HCT116 (cell line): ENCODE measurements around the gene NONO. TPM values are rescaled to one million over a fixed set of nuclear protein-coding genes. Genes with fewer than 3 reads are reported as not detected.
"Not testable (repeated sequence)": the region's sequence is repeated elsewhere in the genome, so short reads cannot be mapped to it uniquely, and the experiment has no call there.

ENCODE experiments used
- ATAC-seq: fragments of 200-7000 bp; cut with Tn5 transposase; 2 replicates; pipeline ENCODE4 v1.9.1; 2020; ENCODE audit warnings: mild to moderate bottlenecking, moderate library complexity
- BruUV-seq: library from RNA; stranded (reverse); fragments of 400-500 nt; replicated peaks from 2 replicates; lab custom pipeline; 2021; lab: Mats Ljungman, UMichigan
- CTCF ChIA-PET: fragments of 300-600 bp; sonication (Branson Sonifier 250); formaldehyde crosslinking; loops from one replicate; lab custom pipeline; 2021; ENCODE audit warnings: antibody characterized with exemption; lab: Charles Lee
- POLR2A ChIA-PET: fragments of 300-600, 350-600 bp; sonication (Branson Sonifier 250); formaldehyde crosslinking; loops from one replicate; lab custom pipeline; 2021; ENCODE audit warnings: antibody characterized with exemption; lab: Charles Lee
- RAD21 ChIA-PET, 2 experiments: fragments of 300-600 bp; sonication (Branson Sonifier 250); formaldehyde crosslinking; loops; one replicate each; lab custom pipeline; 2023; ENCODE audit warnings: low total read pairs in 2 of 2; ENCODE audit not compliant: uncharacterized antibody in 2 of 2, unreplicated experiment in 2 of 2, low non-redundant PET in 1 of 2; lab: Charles Lee
- DNase-seq: peaks from one replicate; pipeline ENCODE4 v3.0.0-alpha.2; 2010; ENCODE audit warnings: low read depth, low spot score
- H2AFZ ChIP-seq: fragments of 200-600 bp; shearing (Covaris generic), sonication (generic); 2 replicates; pipeline ENCODE4 v1.6.1; 2017; ENCODE audit warnings: low read depth, mixed run types, mixed read lengths, antibody characterized with exemption, low read length; ENCODE audit not compliant: poor library complexity, severe bottlenecking
- H3K27ac ChIP-seq: 2 replicates; pipeline ENCODE4 v1.5.1; 2012; ENCODE audit warnings: low read depth, low read length
- H3K27me3 ChIP-seq: fragments of 200-600 bp; sonication (generic); 2 replicates; pipeline ENCODE4 v1.6.1; 2016; ENCODE audit warnings: mixed run types, low read length, mixed read lengths; ENCODE audit not compliant: insufficient read depth
- H3K36me3 ChIP-seq, 2 experiments: fragments of 200-500 bp in 1 of 2; fragments of 200-600 bp in 1 of 2; sonication (Bioruptor generic) in 1 of 2; sonication (generic) in 1 of 2; 2 replicates each; pipeline versions ENCODE4 v1.5.1 to v1.6.1; 2014 to 2016; ENCODE audit warnings: low read length in 2 of 2, inconsistent platforms in 1 of 2, mixed read lengths in 1 of 2, mixed run types in 1 of 2; ENCODE audit not compliant: insufficient read depth in 2 of 2, control insufficient read depth in 1 of 2
- H3K4me1 ChIP-seq, 2 experiments: fragments of 200-600 bp in 1 of 2; sonication (generic) in 1 of 2; 2 replicates each; pipeline versions ENCODE4 v1.5.1 to v1.6.1; 2012 to 2017; ENCODE audit warnings: low read length in 2 of 2, inconsistent platforms in 1 of 2, mild to moderate bottlenecking in 1 of 2, mixed read lengths in 1 of 2, mixed run types in 1 of 2, moderate library complexity in 1 of 2; ENCODE audit not compliant: insufficient read depth in 2 of 2, control insufficient read depth in 1 of 2
- H3K4me2 ChIP-seq: fragments of 200-600 bp; sonication (generic); 2 replicates; pipeline ENCODE4 v1.6.1; 2017; ENCODE audit warnings: mixed run types, low read length, mixed read lengths
- H3K4me3 ChIP-seq, 2 experiments: fragments of 200-600 bp in 1 of 2; sonication (generic) in 1 of 2; replicated peaks in 1 of 2; 2 replicates each; pipeline ENCODE4 v1.5.1; 2011 to 2016; ENCODE audit warnings: low read length in 2 of 2, control low read depth in 1 of 2, low read depth in 1 of 2, mild to moderate bottlenecking in 1 of 2, mixed read lengths in 1 of 2, mixed run types in 1 of 2
- H3K79me2 ChIP-seq: fragments of 200-600 bp; sonication (generic); 2 replicates; pipeline ENCODE4 v1.6.1; 2017; ENCODE audit warnings: mild to moderate bottlenecking, mixed run types, low read length, moderate library complexity, mixed read lengths; ENCODE audit not compliant: insufficient read depth
- H3K9ac ChIP-seq: fragments of 200-600 bp; sonication (generic); 2 replicates; pipeline ENCODE4 v1.6.1; 2016; ENCODE audit warnings: low read length, mixed read lengths
- H3K9me2 ChIP-seq: fragments of 200-600 bp; sonication (generic), shearing (Covaris generic); 2 replicates; pipeline ENCODE4 v1.6.1; 2017; ENCODE audit warnings: mixed run types, mild to moderate bottlenecking, moderate library complexity; ENCODE audit not compliant: insufficient read depth
- H3K9me3 ChIP-seq, 2 experiments: fragments of 200-500 bp in 1 of 2; fragments of 200-600 bp in 1 of 2; sonication (Bioruptor generic) in 1 of 2; sonication (generic) in 1 of 2; 2 replicates each; pipeline ENCODE4 v1.6.1; 2014 to 2017; ENCODE audit warnings: low read length in 2 of 2, mixed read lengths in 2 of 2, inconsistent platforms in 1 of 2, low read depth in 1 of 2, mild to moderate bottlenecking in 1 of 2, mixed run types in 1 of 2, moderate library complexity in 1 of 2; ENCODE audit not compliant: control insufficient read depth in 1 of 2, insufficient read depth in 1 of 2
- H4K20me1 ChIP-seq: fragments of 200-600 bp; sonication (generic), shearing (Covaris generic); 2 replicates; pipeline ENCODE4 v1.6.1; 2017; ENCODE audit warnings: mixed run types, mild to moderate bottlenecking, moderate library complexity; ENCODE audit not compliant: insufficient read depth
- ATF3 ChIP-seq: IDR thresholded peaks from 2 replicates; pipeline ENCODE4 v1.6.1; 2012
- CBX3 ChIP-seq: IDR thresholded peaks from 2 replicates; pipeline ENCODE4 v1.6.1; 2012; ENCODE audit warnings: low read depth
- CTCF ChIP-seq, 3 experiments: fragments of 200-600 bp in 1 of 3; sonication (generic) in 1 of 3; IDR thresholded peaks in 2 of 3; conservative IDR thresholded peaks in 1 of 3; 2 replicates each; pipeline ENCODE4 v1.5.1; 2012 to 2017; ENCODE audit warnings: low read depth in 2 of 3, low read length in 2 of 3, antibody characterized with exemption in 1 of 3, borderline replicate concordance in 1 of 3, control low read depth in 1 of 3, mild to moderate bottlenecking in 1 of 3, mixed read lengths in 1 of 3, mixed run types in 1 of 3, moderate library complexity in 1 of 3; ENCODE audit not compliant: insufficient read depth in 1 of 3
- EGR1 ChIP-seq: IDR thresholded peaks from 2 replicates; pipeline ENCODE4 v1.6.1; 2012; ENCODE audit warnings: low read depth
- ELF1 ChIP-seq: IDR thresholded peaks from 2 replicates; pipeline ENCODE4 v1.6.1; 2012; ENCODE audit warnings: low read depth, borderline replicate concordance
- EZH2 ChIP-seq: fragments of 200-600 bp; sonication (generic); IDR thresholded peaks from 2 replicates; pipeline ENCODE4 v1.6.1; 2017; ENCODE audit warnings: antibody characterized with exemption, mixed run types
- FOSL1 ChIP-seq: IDR thresholded peaks from 2 replicates; pipeline ENCODE4 v1.6.1; 2012; ENCODE audit warnings: low read depth
- JUND ChIP-seq: IDR thresholded peaks from 2 replicates; pipeline ENCODE4 v1.6.1; 2012
- MAX ChIP-seq: IDR thresholded peaks from 2 replicates; pipeline ENCODE4 v1.6.1; 2012
- POLR2AphosphoS5 ChIP-seq: IDR thresholded peaks from 2 replicates; pipeline ENCODE4 v1.6.1; 2011; ENCODE audit warnings: mild to moderate bottlenecking, low read depth, low read length, moderate library complexity
- RAD21 ChIP-seq: IDR thresholded peaks from 2 replicates; pipeline ENCODE4 v1.6.1; 2012; ENCODE audit warnings: low read depth, mild to moderate bottlenecking
- SIN3A ChIP-seq: IDR thresholded peaks from 2 replicates; pipeline ENCODE4 v1.6.1; 2012; ENCODE audit warnings: low read depth
- TCF7L2 ChIP-seq: IDR thresholded peaks from 2 replicates; pipeline ENCODE4 v1.7.0; 2011; ENCODE audit warnings: borderline replicate concordance, inconsistent platforms; ENCODE audit not compliant: insufficient read depth, insufficient read length; ENCODE audit errors: extremely low read depth
- YY1 ChIP-seq: IDR thresholded peaks from 2 replicates; pipeline ENCODE4 v1.6.1; 2011; ENCODE audit warnings: low read length, low read depth, moderate library complexity, mild to moderate bottlenecking; ENCODE audit not compliant: insufficient replicate concordance; ENCODE audit errors: extremely low read depth
- ZFX ChIP-seq: fragments of 450-650 bp; IDR thresholded peaks from 2 replicates; pipeline ENCODE4 v1.6.1; 2017
- ZNF274 ChIP-seq: fragments of 200-500 bp; sonication (Bioruptor generic); IDR thresholded peaks from 2 replicates; pipeline ENCODE4 v1.6.1; 2014; ENCODE audit warnings: mild to moderate bottlenecking, low read depth, low read length, inconsistent platforms
- intact Hi-C: fragments of 100-400 bp; cut with micrococcal nuclease; formaldehyde crosslinking; loops from 2 replicates; pipeline ENCODE4 v1.10.0; 2022
- total RNA-seq: library from RNA; stranded (reverse); gene quantifications from one replicate; pipeline ENCODE4 v1.2.1, GENCODE V29; 2021; ENCODE audit not compliant: unreplicated experiment

Gene NONO
- total RNA-seq, 1 experiment from 2014 or later, result 523 TPM

- ATAC-seq, CTCF ChIA-PET, DNase-seq, H3K27ac ChIP-seq, H2AFZ ChIP-seq, H3K9ac ChIP-seq, RAD21 ChIA-PET, H4K20me1 ChIP-seq, H3K9me3 ChIP-seq, H3K36me3 ChIP-seq, H3K4me1 ChIP-seq, H3K4me2 ChIP-seq, H3K79me2 ChIP-seq, BruUV-seq, H3K9me2 ChIP-seq, H3K4me3 ChIP-seq, POLR2A ChIA-PET, H3K27me3 ChIP-seq, intact Hi-C loops: not testable (repeated sequence)
Measured at GRCh38 chrX:71268624-71269023, 14.8 kb upstream of the NONO start.

- H4K20me1 ChIP-seq, result no peaks in the 10 kb centered on the region
- POLR2A ChIA-PET, result no interaction called here
- no peak overlapping the region for H2AFZ ChIP-seq
- H3K9me2 ChIP-seq, result no peaks in the 10 kb centered on the region
- H3K27ac ChIP-seq, result no peak overlapping the region
- BruUV-seq, result no TSS peak
- DNase-seq, result no peak
- no peak overlapping the region for H3K9ac ChIP-seq
- intact Hi-C loops, result no loop called here
- RAD21 ChIA-PET, result no interaction called here
- CTCF ChIA-PET, result no interaction called here
- H3K4me1 ChIP-seq, result no peaks in the 10 kb centered on the region
- no peaks in the 10 kb centered on the region for H3K27me3 ChIP-seq
- no peak overlapping the region for H3K4me3 ChIP-seq
- no peak for ATAC-seq
- no peaks in the 10 kb centered on the region for H3K9me3 ChIP-seq
- H3K36me3 ChIP-seq, result no peaks in the 10 kb centered on the region
- no peak overlapping the region for H3K4me2 ChIP-seq
- H3K79me2 ChIP-seq, result no peaks in the 10 kb centered on the region
- TF ChIP-seq ELF1, result no peak
- no peak for TF ChIP-seq JUND
- no peak for TF ChIP-seq SIN3A
- TF ChIP-seq POLR2AphosphoS5, result no peak
- no peak for TF ChIP-seq ZFX
- TF ChIP-seq RAD21, result no peak
- TF ChIP-seq YY1, result no peak
- TF ChIP-seq CTCF (IDR thresholded peaks at IDR 0.05 in 2 of 3, conservative IDR thresholded peaks at IDR 0.05 in 1 of 3; ENCODE audit: borderline replicate concordance in 1 of 3, insufficient read depth in 1 of 3, low read depth in 2 of 3, low read length in 2 of 3), result no peak
- TF ChIP-seq ZNF274, result no peak
- TF ChIP-seq ATF3, result no peak
- TF ChIP-seq EZH2, result no peak
- TF ChIP-seq MAX, result no peak
- no peak for TF ChIP-seq FOSL1
- TF ChIP-seq TCF7L2, result no peak
- TF ChIP-seq EGR1, result no peak
- no peak for TF ChIP-seq CBX3
Measured at GRCh38 chrX:71269801-71270395, 13.5 kb upstream of the NONO start.
